ENCODE results near the gene DDTL. TPM values are rescaled to one million over a fixed set of nuclear protein-coding genes. Genes with fewer than 3 reads are reported as not detected.

Gene DDTL
- total RNA-seq, 3 donors from 2014 or later (not counting 1 experiment from before 2014, with no cell fraction given) = 5.0 TPM; not detected in 2

DNA sequence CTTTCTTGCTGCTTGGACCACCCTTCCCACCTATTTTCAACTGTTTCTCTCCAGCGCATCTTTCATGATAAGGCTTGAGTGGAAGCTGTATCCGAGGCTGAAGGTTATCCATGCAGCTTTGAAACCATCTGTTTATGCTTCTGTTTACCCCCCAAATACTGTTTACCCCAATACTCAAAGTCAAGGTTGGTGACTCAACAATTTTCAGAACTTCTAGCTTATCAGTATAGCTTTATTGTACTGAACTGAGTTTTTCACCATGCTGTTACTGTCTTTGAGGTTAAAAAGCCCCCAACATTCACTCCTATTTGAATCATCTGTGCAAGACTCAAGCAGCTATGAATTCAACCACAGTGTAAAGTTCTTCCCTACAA, 43.3 kb downstream of the DDTL start:
- Histone ChIP-seq H3K4me3 (ENCODE audit: low read length) (no peak overlapping the region), H3K9me3 (ENCODE audit: control insufficient read depth, insufficient read depth, low read length) (no peaks in the 10 kb centered on the region), H3K27me3 (ENCODE audit: control insufficient read depth, insufficient read depth, low read length) (no peaks in the 10 kb centered on the region), H3K4me1 (ENCODE audit: control insufficient read depth, insufficient read depth, low read length) (peaks cover 13% of the 10 kb centered on the region), H3K36me3 (ENCODE audit: control insufficient read depth, insufficient read depth, low read length) (no peaks in the 10 kb centered on the region), H3K27ac (ENCODE audit: low read length) (no peak overlapping the region)
- Mint-ChIP-seq H3K9me3 (no peaks in the 10 kb centered on the region), H3K4me3 (peak overlapping the region; percentile 35), H3K27ac (peak overlapping the region; percentile 93 to 95), H3K27me3 (ENCODE audit: low read depth in 2 of 2) (no peaks in the 10 kb centered on the region), H3K36me3 (no peaks in the 10 kb centered on the region), H3K4me1 (peaks cover 21 to 27% of the 10 kb centered on the region in 2 donors)
- intact Hi-C loops (cut with micrococcal nuclease) = loop anchor here (2.0 to 10.0 kb wide), 2 partner anchors 145 to 223 kb away; partner anchors contain the start of gene SMARCB1
- ATAC-seq = no peak
- TF ChIP-seq, protein P1, sequence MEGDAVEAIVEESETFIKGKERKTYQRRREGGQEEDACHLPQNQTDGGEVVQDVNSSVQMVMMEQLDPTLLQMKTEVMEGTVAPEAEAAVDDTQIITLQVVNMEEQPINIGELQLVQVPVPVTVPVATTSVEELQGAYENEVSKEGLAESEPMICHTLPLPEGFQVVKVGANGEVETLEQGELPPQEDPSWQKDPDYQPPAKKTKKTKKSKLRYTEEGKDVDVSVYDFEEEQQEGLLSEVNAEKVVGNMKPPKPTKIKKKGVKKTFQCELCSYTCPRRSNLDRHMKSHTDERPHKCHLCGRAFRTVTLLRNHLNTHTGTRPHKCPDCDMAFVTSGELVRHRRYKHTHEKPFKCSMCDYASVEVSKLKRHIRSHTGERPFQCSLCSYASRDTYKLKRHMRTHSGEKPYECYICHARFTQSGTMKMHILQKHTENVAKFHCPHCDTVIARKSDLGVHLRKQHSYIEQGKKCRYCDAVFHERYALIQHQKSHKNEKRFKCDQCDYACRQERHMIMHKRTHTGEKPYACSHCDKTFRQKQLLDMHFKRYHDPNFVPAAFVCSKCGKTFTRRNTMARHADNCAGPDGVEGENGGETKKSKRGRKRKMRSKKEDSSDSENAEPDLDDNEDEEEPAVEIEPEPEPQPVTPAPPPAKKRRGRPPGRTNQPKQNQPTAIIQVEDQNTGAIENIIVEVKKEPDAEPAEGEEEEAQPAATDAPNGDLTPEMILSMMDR (IDR thresholded peaks at IDR 0.05) = no peak
- DNase-seq = no peak
- 93% methylated on average over 2 of the region's 2 CpGs for WGBS (ENCODE audit: insufficient coverage)

DNA sequence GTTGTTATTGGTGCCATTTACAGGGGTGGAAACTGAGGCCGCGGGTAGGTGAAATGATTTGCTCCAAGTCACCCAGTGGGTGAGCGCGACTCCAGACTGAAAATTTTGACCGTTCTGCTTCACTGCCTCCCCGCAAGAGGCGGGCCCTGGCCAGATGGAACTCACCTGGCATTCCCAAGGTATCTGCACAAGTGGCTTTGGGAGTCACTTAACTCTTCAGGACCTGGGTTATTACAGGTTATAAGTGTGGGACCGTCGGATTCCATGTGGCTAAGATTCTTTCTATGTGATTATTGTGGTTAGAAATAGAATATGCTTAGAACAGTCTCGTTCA, 45.0 kb downstream of the DDTL start:
- H3K4me1 Mint-ChIP-seq = peaks cover 27 to 28% of the 10 kb centered on the region in 2 donors
- H3K9me3 Mint-ChIP-seq = no peaks in the 10 kb centered on the region
- Histone ChIP-seq H3K36me3 (ENCODE audit: control insufficient read depth, insufficient read depth, low read length) (no peaks in the 10 kb centered on the region), H3K4me3 (ENCODE audit: low read length) (peak overlapping the region; percentile 99), H3K9me3 (ENCODE audit: control insufficient read depth, insufficient read depth, low read length) (no peaks in the 10 kb centered on the region), H3K27ac (ENCODE audit: low read length) (peak overlapping the region; percentile 91), H3K4me1 (ENCODE audit: control insufficient read depth, insufficient read depth, low read length) (peaks cover 13% of the 10 kb centered on the region), H3K27me3 (ENCODE audit: control insufficient read depth, insufficient read depth, low read length) (no peaks in the 10 kb centered on the region)
- no peak for ATAC-seq
- WGBS (ENCODE audit: insufficient coverage) = under 1% methylated on average over 10 of the region's 10 CpGs
- TF ChIP-seq, protein P1 (IDR thresholded peaks at IDR 0.05) = no peak
- H3K27ac Mint-ChIP-seq = peak overlapping the region; percentile 93 to 95
- no peaks in the 10 kb centered on the region for H3K27me3 Mint-ChIP-seq (ENCODE audit: low read depth in 2 of 2)
- H3K36me3 Mint-ChIP-seq = no peaks in the 10 kb centered on the region
- no peak for DNase-seq
- peak overlapping the region; percentile 97 for H3K4me3 Mint-ChIP-seq
- intact Hi-C loops (cut with micrococcal nuclease) = loop anchor here (2.0 to 10.0 kb wide), 2 partner anchors 143 to 225 kb away; partner anchors contain the start of gene SMARCB1

DNA sequence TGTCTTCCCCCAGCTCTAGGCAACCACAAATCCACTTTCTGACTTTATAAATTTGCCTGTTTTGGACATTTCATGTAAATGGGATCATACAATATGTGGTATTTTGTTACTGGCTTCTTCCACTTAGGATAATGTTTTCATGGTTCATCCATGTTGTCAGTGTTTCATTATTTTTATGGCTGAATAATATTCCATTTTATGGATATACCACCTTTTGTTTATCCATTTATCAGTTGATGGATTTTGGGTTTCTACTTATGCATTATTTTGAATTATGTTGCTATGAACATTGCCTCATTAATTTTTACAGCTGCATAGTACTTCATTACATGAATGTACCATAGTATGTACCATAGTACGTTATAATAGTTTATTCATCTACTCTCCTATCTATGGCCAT, 49.5 kb downstream of the DDTL start:
- WGBS (ENCODE audit: insufficient coverage) = no CpG with 5 or more reads among the region's 1 CpG
- no peak overlapping the region for H3K4me3 ChIP-seq (ENCODE audit: low read length)
- Mint-ChIP-seq H3K4me3 (no peak overlapping the region), H3K27ac (no peak overlapping the region), H3K27me3 (ENCODE audit: low read depth in 2 of 2) (no peaks in the 10 kb centered on the region), H3K9me3 (no peaks in the 10 kb centered on the region), H3K36me3 (no peaks in the 10 kb centered on the region), H3K4me1 (peaks cover 20 to 32% of the 10 kb centered on the region in 2 donors)
- intact Hi-C loops (cut with micrococcal nuclease) = loop anchor here (10.0 kb wide), 1 partner anchor 139 kb away; no protein-coding TSS in a partner anchor
- TF ChIP-seq, protein P1 (IDR thresholded peaks at IDR 0.05) = no peak
- H3K27ac ChIP-seq (ENCODE audit: low read length) = no peak overlapping the region
- no peaks in the 10 kb centered on the region for H3K36me3 ChIP-seq (ENCODE audit: control insufficient read depth, insufficient read depth, low read length)
- DNase-seq = no peak
- H3K27me3 ChIP-seq (ENCODE audit: control insufficient read depth, insufficient read depth, low read length) = no peaks in the 10 kb centered on the region
- peaks cover 8% of the 10 kb centered on the region for H3K4me1 ChIP-seq (ENCODE audit: control insufficient read depth, insufficient read depth, low read length)
- H3K9me3 ChIP-seq (ENCODE audit: control insufficient read depth, insufficient read depth, low read length) = no peaks in the 10 kb centered on the region
- no peak for ATAC-seq

DNA sequence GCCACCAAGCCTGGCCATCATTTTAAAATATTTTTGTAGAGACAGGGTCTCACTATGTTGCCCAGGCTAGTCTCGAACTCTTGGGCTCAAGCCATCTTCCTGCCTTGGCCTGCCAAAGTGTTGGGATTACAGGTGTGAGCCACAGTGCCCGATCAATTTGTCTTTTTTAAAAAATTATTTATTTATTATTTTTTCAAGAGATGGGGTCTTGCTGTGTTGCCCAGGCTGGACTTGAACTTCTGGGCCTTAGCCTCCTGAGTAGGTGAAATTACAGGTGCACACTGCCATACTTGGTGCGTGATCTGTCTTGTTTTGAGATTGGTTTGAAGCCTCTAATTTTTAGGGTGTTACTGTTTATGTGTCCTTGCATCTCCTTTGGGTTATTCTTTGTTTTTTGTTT, 54.6 kb downstream of the DDTL start:
- 92% methylated on average over 2 of the region's 3 CpGs for WGBS (ENCODE audit: insufficient coverage)
- no peak overlapping the region for H3K27ac ChIP-seq (ENCODE audit: low read length)
- TF ChIP-seq, protein P1 (IDR thresholded peaks at IDR 0.05) = no peak
- Mint-ChIP-seq H3K36me3 (no peaks in the 10 kb centered on the region), H3K27me3 (ENCODE audit: low read depth in 2 of 2) (no peaks in the 10 kb centered on the region), H3K4me1 (peaks cover 24 to 30% of the 10 kb centered on the region in 2 donors), H3K27ac (no peak overlapping the region), H3K9me3 (no peaks in the 10 kb centered on the region), H3K4me3 (no peak overlapping the region)
- H3K4me1 ChIP-seq (ENCODE audit: control insufficient read depth, insufficient read depth, low read length) = no peaks in the 10 kb centered on the region
- H3K36me3 ChIP-seq (ENCODE audit: control insufficient read depth, insufficient read depth, low read length) = peaks cover 2% of the 10 kb centered on the region
- DNase-seq (no peak), ATAC-seq (no peak)
- no peaks in the 10 kb centered on the region for H3K27me3 ChIP-seq (ENCODE audit: control insufficient read depth, insufficient read depth, low read length)
- no peaks in the 10 kb centered on the region for H3K9me3 ChIP-seq (ENCODE audit: control insufficient read depth, insufficient read depth, low read length)
- intact Hi-C loops (cut with micrococcal nuclease) = no loop called here
- no peak overlapping the region for H3K4me3 ChIP-seq (ENCODE audit: low read length)
